ENCODE results near the gene WNT1. TPM values are rescaled to one million over a fixed set of nuclear protein-coding genes. Genes with fewer than 3 reads are reported as not detected.

WNT1 gene
- polyA plus RNA-seq (2014; cell fraction: cytosol; rRNA removed): not detected in 2 replicates
- polyA plus RNA-seq (2014; cell fraction: nucleus; rRNA removed): not detected in 2 replicates

- no peak for DNase-seq (ENCODE audit: low spot score)
Measured at GRCh38 chr12:48978291-48978740, at the start of gene WNT1. Gene WNT1 (plus strand): TSS chr12:48978322. CDS start chr12:48978651, 329 bp downstream.

- no peak for DNase-seq (ENCODE audit: low spot score)
Measured at GRCh38 chr12:48929551-48929950, 48.6 kb upstream of the WNT1 start.

GRCh38 chr12:48930475-48930874, 47.6 kb upstream of the WNT1 start:
- no peak for DNase-seq (ENCODE audit: low spot score)

GRCh38 chr12:48932878-48933277, 45.2 kb upstream of the WNT1 start:
- no peak for DNase-seq (ENCODE audit: low spot score)

GRCh38 chr12:48933664-48934311, 44.3 kb upstream of the WNT1 start:
- DNase-seq (ENCODE audit: low spot score): no peak

- no peak for DNase-seq (ENCODE audit: low spot score)
Measured at GRCh38 chr12:48934312-48934706, 43.8 kb upstream of the WNT1 start.

- DNase-seq (ENCODE audit: low spot score): peak; percentile 58
Measured at GRCh38 chr12:48936379-48936979, 41.6 kb upstream of the WNT1 start.

GRCh38 chr12:48937170-48937569, 41.0 kb upstream of the WNT1 start:
- no peak for DNase-seq (ENCODE audit: low spot score)

- DNase-seq (ENCODE audit: low spot score): no peak
Measured at GRCh38 chr12:48938805-48939204, 39.3 kb upstream of the WNT1 start.

GRCh38 chr12:48940181-48940580, 37.9 kb upstream of the WNT1 start:
- DNase-seq (ENCODE audit: low spot score): no peak

- no peak for DNase-seq (ENCODE audit: low spot score)
Measured at GRCh38 chr12:48943221-48943620, 34.9 kb upstream of the WNT1 start.

GRCh38 chr12:48946205-48946604, 31.9 kb upstream of the WNT1 start:
- no peak for DNase-seq (ENCODE audit: low spot score)

- DNase-seq (ENCODE audit: low spot score): no peak
Measured at GRCh38 chr12:48946943-48947342, 31.2 kb upstream of the WNT1 start.

GRCh38 chr12:48947727-48948126, 30.4 kb upstream of the WNT1 start:
- DNase-seq (ENCODE audit: low spot score): no peak

- no peak for DNase-seq (ENCODE audit: low spot score)
Measured at GRCh38 chr12:48952691-48953090, 25.4 kb upstream of the WNT1 start.

GRCh38 chr12:48954061-48954460, 24.1 kb upstream of the WNT1 start:
- DNase-seq (ENCODE audit: low spot score): no peak

GRCh38 chr12:48954841-48955501, 23.2 kb upstream of the WNT1 start:
- DNase-seq (ENCODE audit: low spot score): no peak

- peak; percentile 97 for DNase-seq (ENCODE audit: low spot score)
Measured at GRCh38 chr12:48956279-48957140, 21.6 kb upstream of the WNT1 start.

GRCh38 chr12:48957141-48958048, 20.7 kb upstream of the WNT1 start, which contains the start of gene ARF3:
Gene ARF3 (minus strand): TSS chr12:48957487. CDS start chr12:48941095, 16,392 bp downstream.
- peak; percentile 95 for DNase-seq (ENCODE audit: low spot score)

- DNase-seq (ENCODE audit: low spot score): no peak
Measured at GRCh38 chr12:48958049-48958388, 20.1 kb upstream of the WNT1 start.

GRCh38 chr12:48960834-48961233, 17.3 kb upstream of the WNT1 start:
- DNase-seq (ENCODE audit: low spot score): no peak
